Measurements from ENCODE around the gene THOC6. TPM values are rescaled to one million over a fixed set of nuclear protein-coding genes. Genes with fewer than 3 reads are reported as not detected.

THOC6 gene
- total and polyA plus RNA-seq, 9 of the 15 experiments (the other 6 are each of a cell fraction or from before 2014, with no cell fraction given) = 2.5 to 65.4 (median 42.3) TPM

DNA sequence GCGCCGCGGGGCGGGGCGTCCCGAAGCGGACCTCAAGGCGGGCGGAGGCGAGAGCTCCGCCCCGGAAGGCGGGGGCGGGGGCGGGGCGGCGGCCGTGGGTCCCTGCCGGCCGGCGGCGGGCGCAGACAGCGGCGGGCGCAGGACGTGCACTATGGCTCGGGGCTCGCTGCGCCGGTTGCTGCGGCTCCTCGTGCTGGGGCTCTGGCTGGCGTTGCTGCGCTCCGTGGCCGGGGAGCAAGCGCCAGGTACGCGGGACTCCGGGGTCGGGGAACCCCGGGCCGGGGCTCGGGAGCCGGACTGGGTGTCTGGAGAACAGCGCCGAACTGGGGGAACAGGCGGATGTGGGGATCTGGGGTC lies 3.6 kb upstream of the THOC6 start, which contains the start of gene TNFRSF12A (continued):
- TF ChIP-seq TAF7 (tag; IDR thresholded peaks at IDR 0.05) (peak; percentile 64), RBM14 (IDR thresholded peaks at IDR 0.05; ENCODE audit: borderline replicate concordance, insufficient read depth, low read depth, low read length) (no peak), KDM4B (IDR thresholded peaks at IDR 0.05; ENCODE audit: borderline replicate concordance in 2 of 2, low read depth in 1 of 2) (no peak), CBX5 (IDR thresholded peaks at IDR 0.05; ENCODE audit: borderline replicate concordance, low read depth) (no peak), SP1 (CRISPR knock-in tag; IDR thresholded peaks at IDR 0.05) (peak; percentile 54; the same call in 1 of the 2 replicates), LEF1 (IDR thresholded peaks at IDR 0.05) (no peak), ZNF217 (CRISPR knock-in tag; IDR thresholded peaks at IDR 0.05) (no peak), ZNF212 (CRISPR knock-in tag; IDR thresholded peaks at IDR 0.05) (no peak), CBFA2T3 (IDR thresholded peaks at IDR 0.05) (no peak), CCNT2 (IDR thresholded peaks at IDR 0.05; ENCODE audit: borderline replicate concordance, extremely low read depth, insufficient read length, low read depth, low read length) (peak; percentile 61), ZNF134 (CRISPR knock-in tag; conservative IDR thresholded peaks at IDR 0.05) (no peak), ZNF76 (CRISPR knock-in tag; IDR thresholded peaks at IDR 0.05; ENCODE audit: borderline replicate concordance) (no peak)
- TF ChIP-seq, protein P1, sequence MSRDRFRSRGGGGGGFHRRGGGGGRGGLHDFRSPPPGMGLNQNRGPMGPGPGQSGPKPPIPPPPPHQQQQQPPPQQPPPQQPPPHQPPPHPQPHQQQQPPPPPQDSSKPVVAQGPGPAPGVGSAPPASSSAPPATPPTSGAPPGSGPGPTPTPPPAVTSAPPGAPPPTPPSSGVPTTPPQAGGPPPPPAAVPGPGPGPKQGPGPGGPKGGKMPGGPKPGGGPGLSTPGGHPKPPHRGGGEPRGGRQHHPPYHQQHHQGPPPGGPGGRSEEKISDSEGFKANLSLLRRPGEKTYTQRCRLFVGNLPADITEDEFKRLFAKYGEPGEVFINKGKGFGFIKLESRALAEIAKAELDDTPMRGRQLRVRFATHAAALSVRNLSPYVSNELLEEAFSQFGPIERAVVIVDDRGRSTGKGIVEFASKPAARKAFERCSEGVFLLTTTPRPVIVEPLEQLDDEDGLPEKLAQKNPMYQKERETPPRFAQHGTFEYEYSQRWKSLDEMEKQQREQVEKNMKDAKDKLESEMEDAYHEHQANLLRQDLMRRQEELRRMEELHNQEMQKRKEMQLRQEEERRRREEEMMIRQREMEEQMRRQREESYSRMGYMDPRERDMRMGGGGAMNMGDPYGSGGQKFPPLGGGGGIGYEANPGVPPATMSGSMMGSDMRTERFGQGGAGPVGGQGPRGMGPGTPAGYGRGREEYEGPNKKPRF (IDR thresholded peaks at IDR 0.05; ENCODE audit: low read depth, low read length) = no peak
- TF ChIP-seq, protein P2, sequence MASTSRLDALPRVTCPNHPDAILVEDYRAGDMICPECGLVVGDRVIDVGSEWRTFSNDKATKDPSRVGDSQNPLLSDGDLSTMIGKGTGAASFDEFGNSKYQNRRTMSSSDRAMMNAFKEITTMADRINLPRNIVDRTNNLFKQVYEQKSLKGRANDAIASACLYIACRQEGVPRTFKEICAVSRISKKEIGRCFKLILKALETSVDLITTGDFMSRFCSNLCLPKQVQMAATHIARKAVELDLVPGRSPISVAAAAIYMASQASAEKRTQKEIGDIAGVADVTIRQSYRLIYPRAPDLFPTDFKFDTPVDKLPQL (IDR thresholded peaks at IDR 0.05; ENCODE audit: extremely low read depth, insufficient read length) = no peak
- TF ChIP-seq, protein P3, sequence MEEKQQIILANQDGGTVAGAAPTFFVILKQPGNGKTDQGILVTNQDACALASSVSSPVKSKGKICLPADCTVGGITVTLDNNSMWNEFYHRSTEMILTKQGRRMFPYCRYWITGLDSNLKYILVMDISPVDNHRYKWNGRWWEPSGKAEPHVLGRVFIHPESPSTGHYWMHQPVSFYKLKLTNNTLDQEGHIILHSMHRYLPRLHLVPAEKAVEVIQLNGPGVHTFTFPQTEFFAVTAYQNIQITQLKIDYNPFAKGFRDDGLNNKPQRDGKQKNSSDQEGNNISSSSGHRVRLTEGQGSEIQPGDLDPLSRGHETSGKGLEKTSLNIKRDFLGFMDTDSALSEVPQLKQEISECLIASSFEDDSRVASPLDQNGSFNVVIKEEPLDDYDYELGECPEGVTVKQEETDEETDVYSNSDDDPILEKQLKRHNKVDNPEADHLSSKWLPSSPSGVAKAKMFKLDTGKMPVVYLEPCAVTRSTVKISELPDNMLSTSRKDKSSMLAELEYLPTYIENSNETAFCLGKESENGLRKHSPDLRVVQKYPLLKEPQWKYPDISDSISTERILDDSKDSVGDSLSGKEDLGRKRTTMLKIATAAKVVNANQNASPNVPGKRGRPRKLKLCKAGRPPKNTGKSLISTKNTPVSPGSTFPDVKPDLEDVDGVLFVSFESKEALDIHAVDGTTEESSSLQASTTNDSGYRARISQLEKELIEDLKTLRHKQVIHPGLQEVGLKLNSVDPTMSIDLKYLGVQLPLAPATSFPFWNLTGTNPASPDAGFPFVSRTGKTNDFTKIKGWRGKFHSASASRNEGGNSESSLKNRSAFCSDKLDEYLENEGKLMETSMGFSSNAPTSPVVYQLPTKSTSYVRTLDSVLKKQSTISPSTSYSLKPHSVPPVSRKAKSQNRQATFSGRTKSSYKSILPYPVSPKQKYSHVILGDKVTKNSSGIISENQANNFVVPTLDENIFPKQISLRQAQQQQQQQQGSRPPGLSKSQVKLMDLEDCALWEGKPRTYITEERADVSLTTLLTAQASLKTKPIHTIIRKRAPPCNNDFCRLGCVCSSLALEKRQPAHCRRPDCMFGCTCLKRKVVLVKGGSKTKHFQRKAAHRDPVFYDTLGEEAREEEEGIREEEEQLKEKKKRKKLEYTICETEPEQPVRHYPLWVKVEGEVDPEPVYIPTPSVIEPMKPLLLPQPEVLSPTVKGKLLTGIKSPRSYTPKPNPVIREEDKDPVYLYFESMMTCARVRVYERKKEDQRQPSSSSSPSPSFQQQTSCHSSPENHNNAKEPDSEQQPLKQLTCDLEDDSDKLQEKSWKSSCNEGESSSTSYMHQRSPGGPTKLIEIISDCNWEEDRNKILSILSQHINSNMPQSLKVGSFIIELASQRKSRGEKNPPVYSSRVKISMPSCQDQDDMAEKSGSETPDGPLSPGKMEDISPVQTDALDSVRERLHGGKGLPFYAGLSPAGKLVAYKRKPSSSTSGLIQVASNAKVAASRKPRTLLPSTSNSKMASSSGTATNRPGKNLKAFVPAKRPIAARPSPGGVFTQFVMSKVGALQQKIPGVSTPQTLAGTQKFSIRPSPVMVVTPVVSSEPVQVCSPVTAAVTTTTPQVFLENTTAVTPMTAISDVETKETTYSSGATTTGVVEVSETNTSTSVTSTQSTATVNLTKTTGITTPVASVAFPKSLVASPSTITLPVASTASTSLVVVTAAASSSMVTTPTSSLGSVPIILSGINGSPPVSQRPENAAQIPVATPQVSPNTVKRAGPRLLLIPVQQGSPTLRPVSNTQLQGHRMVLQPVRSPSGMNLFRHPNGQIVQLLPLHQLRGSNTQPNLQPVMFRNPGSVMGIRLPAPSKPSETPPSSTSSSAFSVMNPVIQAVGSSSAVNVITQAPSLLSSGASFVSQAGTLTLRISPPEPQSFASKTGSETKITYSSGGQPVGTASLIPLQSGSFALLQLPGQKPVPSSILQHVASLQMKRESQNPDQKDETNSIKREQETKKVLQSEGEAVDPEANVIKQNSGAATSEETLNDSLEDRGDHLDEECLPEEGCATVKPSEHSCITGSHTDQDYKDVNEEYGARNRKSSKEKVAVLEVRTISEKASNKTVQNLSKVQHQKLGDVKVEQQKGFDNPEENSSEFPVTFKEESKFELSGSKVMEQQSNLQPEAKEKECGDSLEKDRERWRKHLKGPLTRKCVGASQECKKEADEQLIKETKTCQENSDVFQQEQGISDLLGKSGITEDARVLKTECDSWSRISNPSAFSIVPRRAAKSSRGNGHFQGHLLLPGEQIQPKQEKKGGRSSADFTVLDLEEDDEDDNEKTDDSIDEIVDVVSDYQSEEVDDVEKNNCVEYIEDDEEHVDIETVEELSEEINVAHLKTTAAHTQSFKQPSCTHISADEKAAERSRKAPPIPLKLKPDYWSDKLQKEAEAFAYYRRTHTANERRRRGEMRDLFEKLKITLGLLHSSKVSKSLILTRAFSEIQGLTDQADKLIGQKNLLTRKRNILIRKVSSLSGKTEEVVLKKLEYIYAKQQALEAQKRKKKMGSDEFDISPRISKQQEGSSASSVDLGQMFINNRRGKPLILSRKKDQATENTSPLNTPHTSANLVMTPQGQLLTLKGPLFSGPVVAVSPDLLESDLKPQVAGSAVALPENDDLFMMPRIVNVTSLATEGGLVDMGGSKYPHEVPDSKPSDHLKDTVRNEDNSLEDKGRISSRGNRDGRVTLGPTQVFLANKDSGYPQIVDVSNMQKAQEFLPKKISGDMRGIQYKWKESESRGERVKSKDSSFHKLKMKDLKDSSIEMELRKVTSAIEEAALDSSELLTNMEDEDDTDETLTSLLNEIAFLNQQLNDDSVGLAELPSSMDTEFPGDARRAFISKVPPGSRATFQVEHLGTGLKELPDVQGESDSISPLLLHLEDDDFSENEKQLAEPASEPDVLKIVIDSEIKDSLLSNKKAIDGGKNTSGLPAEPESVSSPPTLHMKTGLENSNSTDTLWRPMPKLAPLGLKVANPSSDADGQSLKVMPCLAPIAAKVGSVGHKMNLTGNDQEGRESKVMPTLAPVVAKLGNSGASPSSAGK (IDR thresholded peaks at IDR 0.05) = peak; percentile 50; the same call in 1 of the 2 replicates

All from K562 (cell line).